ENCODE measurements around the gene FAM107B. TPM values are rescaled to one million over a fixed set of nuclear protein-coding genes. Genes with fewer than 3 reads are reported as not detected.

The FAM107B gene
- total RNA-seq, 3 donors from 2014 or later, result 30.8 to 56.1 (median 51.8) TPM

GRCh38 chr10:14601872-14602725 lies 172.6 kb downstream of the FAM107B start:
- TF ChIP-seq POLR2AphosphoS5 (IDR thresholded peaks at IDR 0.05) (peak in 1 of 3 donors; percentile 38), POLR2A (IDR thresholded peaks at IDR 0.05) (no peak), CTCF (IDR thresholded peaks at IDR 0.05) (no peak)
- H3K27me3 ChIP-seq, result no peaks in the 10 kb centered on the region
- H3K36me3 ChIP-seq, result no peaks in the 10 kb centered on the region
- no peaks in the 10 kb centered on the region for H3K9me3 ChIP-seq
- peak overlapping the region in 1 of 3 donors; percentile 16 for H3K4me3 ChIP-seq
- H3K4me1 ChIP-seq, result peaks cover 2 to 4% of the 10 kb centered on the region in 2 donors
- DNase-seq (ENCODE audit: low spot score in 2 of 2), result peak in 1 of 2 donors; percentile 48
- intact Hi-C loops (cut with DNase I; ENCODE audit: low total_unique reads), result no loop called here
- H3K27ac ChIP-seq, result peak overlapping the region in 1 of 2 donors; percentile 40

- no peak overlapping the region for H3K4me3 ChIP-seq
- H3K4me1 ChIP-seq, result peaks cover 2 to 4% of the 10 kb centered on the region in 2 donors
- no peak for TF ChIP-seq POLR2AphosphoS5 (IDR thresholded peaks at IDR 0.05)
- no peak for TF ChIP-seq POLR2A (IDR thresholded peaks at IDR 0.05)
- TF ChIP-seq CTCF (IDR thresholded peaks at IDR 0.05), result no peak
- H3K36me3 ChIP-seq, result no peaks in the 10 kb centered on the region
- DNase-seq (ENCODE audit: low spot score in 2 of 2), result no peak
- no peaks in the 10 kb centered on the region for H3K9me3 ChIP-seq
- no peaks in the 10 kb centered on the region for H3K27me3 ChIP-seq
- intact Hi-C loops (cut with DNase I; ENCODE audit: low total_unique reads), result no loop called here
- H3K27ac ChIP-seq, result peak overlapping the region in 1 of 2 donors; percentile 40
These were observed 173.4 kb downstream of the FAM107B start for GRCh38 chr10:14601326-14601725.

- no peak for TF ChIP-seq CTCF (IDR thresholded peaks at IDR 0.05)
- H3K36me3 ChIP-seq, result no peaks in the 10 kb centered on the region
- no peaks in the 10 kb centered on the region for H3K9me3 ChIP-seq
- peaks cover 1 to 2% of the 10 kb centered on the region in 2 donors for H3K4me1 ChIP-seq
- intact Hi-C loops (cut with DNase I; ENCODE audit: low total_unique reads), result no loop called here
- H3K4me3 ChIP-seq, result no peak overlapping the region
- H3K27me3 ChIP-seq, result no peaks in the 10 kb centered on the region
- no peak overlapping the region for H3K27ac ChIP-seq
- DNase-seq (ENCODE audit: low spot score in 2 of 2), result no peak
These were observed 174.6 kb downstream of the FAM107B start for GRCh38 chr10:14600065-14600464.

DNA sequence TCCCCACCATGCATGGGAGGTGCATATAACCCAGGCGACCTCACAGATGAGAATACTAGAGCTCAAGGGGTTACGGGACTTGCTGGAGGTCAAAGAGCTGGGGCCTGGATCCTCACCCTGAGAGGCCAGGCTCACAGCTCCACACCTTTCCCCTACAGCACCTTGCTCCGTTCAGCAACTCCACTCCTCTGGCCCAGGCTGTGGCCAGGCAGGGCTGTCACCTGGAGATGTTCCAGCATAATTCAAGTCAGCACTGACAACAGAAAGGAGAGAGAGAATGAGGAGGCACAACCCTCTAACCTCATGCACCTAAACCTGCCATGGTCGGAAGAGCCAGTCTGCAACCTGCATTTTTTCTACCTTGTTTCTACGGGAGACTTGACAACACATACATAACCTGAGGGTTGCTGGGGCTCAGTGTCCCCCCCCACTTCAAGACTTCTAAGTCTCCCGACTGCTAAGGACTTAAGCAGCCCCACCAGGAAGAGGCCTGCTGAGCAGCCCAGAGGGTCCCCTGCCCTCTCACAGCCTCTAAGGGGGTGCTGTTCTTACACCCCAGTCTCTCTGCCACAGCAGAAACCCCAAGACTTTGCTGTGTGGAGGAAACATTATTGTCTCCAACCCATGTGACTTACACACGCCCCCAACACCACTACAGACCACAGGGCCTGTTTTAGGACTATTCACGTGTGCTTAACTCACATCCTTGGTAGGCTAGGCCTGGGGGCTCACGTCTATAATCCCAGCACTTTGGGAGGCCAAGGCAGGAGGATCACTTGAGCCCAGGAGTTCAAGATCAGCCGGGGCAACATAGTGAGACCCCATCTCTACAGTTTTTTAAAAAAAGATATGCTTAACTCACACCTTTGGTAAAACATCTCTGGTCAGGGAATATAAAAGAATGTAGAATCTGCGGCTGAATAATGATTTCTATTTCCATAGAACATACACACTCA lies 175.6 kb downstream of the FAM107B start:
- intact Hi-C loops (cut with DNase I; ENCODE audit: low total_unique reads), result no loop called here
- Histone ChIP-seq H3K4me3 (no peak overlapping the region), H3K27ac (no peak overlapping the region), H3K4me1 (no peaks in the 10 kb centered on the region), H3K36me3 (no peaks in the 10 kb centered on the region), H3K27me3 (no peaks in the 10 kb centered on the region), H3K9me3 (no peaks in the 10 kb centered on the region)
- no peak for DNase-seq (ENCODE audit: low spot score in 2 of 2)
- no peak for TF ChIP-seq CTCF (IDR thresholded peaks at IDR 0.05)
- no peak for TF ChIP-seq POLR2AphosphoS5 (IDR thresholded peaks at IDR 0.05)
- no peak for TF ChIP-seq POLR2A (IDR thresholded peaks at IDR 0.05)

Measured in breast epithelium (tissue), 4 donors.